HG03558 (cell line): Measurements from ENCODE around the gene SPEF1.
A peak's percentile ranks its signal among the peaks of the same experiment; 100 is the strongest.
"Not testable (repeated sequence)": the region's sequence is repeated elsewhere in the genome, so short reads cannot be mapped to it uniquely, and the experiment has no call there.

Experiments used
- ATAC-seq: cut with Tn5 transposase; IDR thresholded peaks from one replicate; pipeline ENCODE4 v1.9.1; 2021; ENCODE audit warnings: moderate number of reproducible peaks; ENCODE audit not compliant: unreplicated experiment; ENCODE audit errors: extremely low read depth

Gene SPEF1

GRCh38 chr20:3794168-3794567 lies 12.9 kb upstream of the SPEF1 start:
- not testable (repeated sequence) for ATAC-seq

GRCh38 chr20:3789201-3789600 lies 8.0 kb upstream of the SPEF1 start:
- not testable (repeated sequence) for ATAC-seq

GRCh38 chr20:3788685-3789155 lies 7.5 kb upstream of the SPEF1 start:
- no peak for ATAC-seq

- ATAC-seq: no peak
Observed at GRCh38 chr20:3787324-3788014, 6.2 kb upstream of the SPEF1 start.

- peak; percentile 50 for ATAC-seq
Observed at GRCh38 chr20:3786665-3787323, 5.5 kb upstream of the SPEF1 start, which contains the start of gene CENPB. Gene CENPB, minus strand, starts transcription at chr20:3786740. Its CDS starts 257 bp downstream, at chr20:3786483.

GRCh38 chr20:3786126-3786484 lies 4.9 kb upstream of the SPEF1 start:
- ATAC-seq: no peak

GRCh38 chr20:3785240-3786125 lies 4.2 kb upstream of the SPEF1 start:
- ATAC-seq: no peak

- ATAC-seq: no peak
Observed at GRCh38 chr20:3784863-3785239, 3.6 kb upstream of the SPEF1 start.

- no peak for ATAC-seq
Observed at GRCh38 chr20:3784216-3784853, 3.1 kb upstream of the SPEF1 start.

- ATAC-seq: no peak
Observed at GRCh38 chr20:3783511-3784195, 2.4 kb upstream of the SPEF1 start.

GRCh38 chr20:3783068-3783489 lies 1.8 kb upstream of the SPEF1 start:
- no peak for ATAC-seq

- ATAC-seq: no peak
Observed at GRCh38 chr20:3782597-3782996, 1.3 kb upstream of the SPEF1 start.

GRCh38 chr20:3778976-3779375 lies 2.3 kb downstream of the SPEF1 start:
- no peak for ATAC-seq

GRCh38 chr20:3777716-3778629 lies 3.3 kb downstream of the SPEF1 start:
- ATAC-seq: no peak

- ATAC-seq: no peak
Observed at GRCh38 chr20:3777381-3777715, 3.9 kb downstream of the SPEF1 start.

- no peak for ATAC-seq
Observed at GRCh38 chr20:3775457-3776108, 5.7 kb downstream of the SPEF1 start.

- ATAC-seq: no peak
Observed at GRCh38 chr20:3771552-3772058, 9.6 kb downstream of the SPEF1 start.
